Common myeloid progenitor, CD34-positive (primary cell): Measurements from ENCODE around the gene MARK1. TPM values are rescaled to one million over a fixed set of nuclear protein-coding genes. Genes with fewer than 3 reads are reported as not detected.

Source experiments
- CTCF ChIA-PET: fragments of 350-600 bp; sonication (Branson Sonifier 250); formaldehyde crosslinking; loops from one replicate; lab custom pipeline; 2021; ENCODE audit warnings: antibody characterized with exemption; lab: Charles Lee
- POLR2A ChIA-PET: fragments of 350-600 bp; sonication (Branson Sonifier 250); formaldehyde crosslinking; loops from one replicate; lab custom pipeline; 2021; ENCODE audit warnings: antibody characterized with exemption; lab: Charles Lee
- DNase-seq, 3 donors: peaks; one replicate each; pipeline versions ENCODE4 v3.0.0 to v3.0.0-alpha.2; 2013
- H3K27ac ChIP-seq, 2 experiments: 1 replicate in 1 of 2; 2 replicates in 1 of 2; pipeline ENCODE4 v1.7.0; 2013; ENCODE audit warnings: inconsistent platforms in 2 of 2, low read length in 2 of 2, mild to moderate bottlenecking in 2 of 2, low read depth in 1 of 2, moderate library complexity in 1 of 2; ENCODE audit not compliant: severe bottlenecking in 2 of 2, insufficient read depth in 1 of 2, poor library complexity in 1 of 2
- H3K27me3 ChIP-seq, 5 experiments: replicated peaks in 2 of 5; 1 replicate in 3 of 5; 2 replicates in 2 of 5; pipeline versions ENCODE4 v1.6.1 to v1.7.0; 2013; ENCODE audit warnings: low read length in 4 of 5, mild to moderate bottlenecking in 2 of 5, moderate library complexity in 2 of 5, inconsistent platforms in 1 of 5; ENCODE audit not compliant: insufficient read depth in 5 of 5, control insufficient read depth in 4 of 5
- H3K36me3 ChIP-seq, 4 experiments: 1 replicate in 2 of 4; 2 replicates in 2 of 4; pipeline versions ENCODE4 v1.6.1 to v1.7.0; 2013; ENCODE audit warnings: low read length in 3 of 4, control low read depth in 1 of 4, mild to moderate bottlenecking in 1 of 4; ENCODE audit not compliant: control insufficient read depth in 4 of 4, insufficient read depth in 4 of 4
- H3K4me1 ChIP-seq, 4 experiments: 1 replicate in 3 of 4; 2 replicates in 1 of 4; pipeline versions ENCODE4 v1.6.1 to v1.7.1; 2013; ENCODE audit warnings: low read length in 3 of 4, mild to moderate bottlenecking in 3 of 4, control low read depth in 1 of 4, inconsistent platforms in 1 of 4, moderate library complexity in 1 of 4; ENCODE audit not compliant: control insufficient read depth in 4 of 4, insufficient read depth in 4 of 4; ENCODE audit errors: control extremely low read depth in 1 of 4
- H3K4me3 ChIP-seq, 7 experiments: 1 replicate in 4 of 7; 2 replicates in 3 of 7; pipeline versions ENCODE4 v1.5.1 to v1.7.0; 2013; ENCODE audit warnings: mild to moderate bottlenecking in 7 of 7, low read length in 6 of 7, moderate library complexity in 6 of 7, inconsistent platforms in 2 of 7, low read depth in 2 of 7, control low read depth in 1 of 7; ENCODE audit not compliant: insufficient read depth in 4 of 7, control insufficient read depth in 1 of 7; ENCODE audit errors: extremely low read depth in 1 of 7
- H3K9me3 ChIP-seq, 5 experiments: 1 replicate in 4 of 5; 2 replicates in 1 of 5; pipeline versions ENCODE4 v1.6.1 to v1.7.1; 2013; ENCODE audit warnings: low read length in 4 of 5, mild to moderate bottlenecking in 2 of 5, inconsistent platforms in 1 of 5, low read depth in 1 of 5, moderate library complexity in 1 of 5; ENCODE audit not compliant: control insufficient read depth in 4 of 5, insufficient read depth in 2 of 5; ENCODE audit errors: control extremely low read depth in 1 of 5
- WGBS: methylation state at CpG from one replicate; pipeline ENCODE4 v1.1.5; 2013; ENCODE audit not compliant: insufficient coverage; 5-methylcytosine and 5-hydroxymethylcytosine counted together
- polyA plus RNA-seq: library from polyadenylated mRNA; unstranded; fragments of 120-200 nt; gene quantifications from one replicate; pipeline ENCODE4 v1.2.1, GENCODE V29; 2013

MARK1 gene
- 0.01 TPM for polyA plus RNA-seq

GRCh38 chr1:220527908-220528678 is at the start of gene MARK1:
TSS of gene MARK1 (plus strand) at chr1:220528136. CDS start at chr1:220528823, 687 bp downstream.
- Histone ChIP-seq H3K9me3 (no peaks in the 10 kb centered on the region), H3K4me1 (peaks cover 0 to 22% (median 15%) of the 10 kb centered on the region in 4 experiments), H3K36me3 (no peaks in the 10 kb centered on the region), H3K27ac (no peak within 1 kb of the TSS), H3K4me3 (peak within 1 kb of the TSS; percentile 51 to 78 (median 67)), H3K27me3 (peaks cover 23 to 90% (median 37%) of the 10 kb centered on the region in 5 experiments)
- CTCF ChIA-PET: no interaction called here
- POLR2A ChIA-PET: no interaction called here
- under 1% methylated on average over 82 of the region's 96 CpGs for WGBS
- DNase-seq: peak in 2 of 3 donors; percentile 42 to 47

DNA sequence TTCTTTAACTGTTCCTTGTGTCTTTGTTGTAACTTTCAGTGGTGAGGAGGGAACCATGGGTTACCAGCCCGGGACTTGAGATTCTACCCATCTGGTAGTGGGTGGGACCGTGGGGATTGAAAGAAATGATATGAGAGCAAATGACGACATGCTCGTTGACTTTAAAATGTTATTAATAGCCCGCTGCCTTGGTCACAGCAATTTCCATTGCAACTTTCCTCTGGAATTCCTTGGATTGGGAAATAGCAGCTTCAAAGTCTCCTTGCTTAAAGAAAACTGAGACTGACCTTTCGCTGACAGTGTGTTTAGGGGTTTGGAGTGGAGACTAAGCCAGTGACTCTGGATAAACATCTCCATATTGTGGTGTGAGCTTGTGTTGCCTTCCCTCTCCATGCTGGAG is 44.2 kb upstream of the MARK1 start:
- ChIA-PET POLR2A (no interaction called here), CTCF (no interaction called here)
- Histone ChIP-seq H3K27me3 (peaks cover 0 to 2% (median 0%) of the 10 kb centered on the region in 5 experiments), H3K27ac (no peak overlapping the region), H3K4me1 (no peaks in the 10 kb centered on the region), H3K36me3 (no peaks in the 10 kb centered on the region), H3K9me3 (no peaks in the 10 kb centered on the region), H3K4me3 (no peak overlapping the region)
- WGBS: 97% methylated on average over 5 of the region's 6 CpGs
- DNase-seq: no peak

- Histone ChIP-seq H3K27ac (no peak overlapping the region), H3K36me3 (no peaks in the 10 kb centered on the region), H3K9me3 (no peaks in the 10 kb centered on the region), H3K27me3 (peaks cover 0 to 2% (median 0%) of the 10 kb centered on the region in 5 experiments), H3K4me3 (no peak overlapping the region), H3K4me1 (no peaks in the 10 kb centered on the region)
- DNase-seq: no peak
- ChIA-PET POLR2A (no interaction called here), CTCF (interaction anchor here (1.0 kb wide), 1 partner anchor 13 kb away, joined by 3 read pairs; no protein-coding TSS in a partner anchor)
These were observed 43.8 kb upstream of the MARK1 start for GRCh38 chr1:220484135-220484534.

- Histone ChIP-seq H3K27ac (no peak overlapping the region), H3K27me3 (peaks cover 0 to 2% (median 0%) of the 10 kb centered on the region in 5 experiments), H3K4me1 (no peaks in the 10 kb centered on the region), H3K4me3 (no peak overlapping the region), H3K36me3 (no peaks in the 10 kb centered on the region), H3K9me3 (no peaks in the 10 kb centered on the region)
- CTCF ChIA-PET: interaction anchor here (1.0 kb wide), 1 partner anchor 14 kb away, joined by 3 read pairs; no protein-coding TSS in a partner anchor
- POLR2A ChIA-PET: no interaction called here
- 73% methylated on average over 2 of the region's 3 CpGs for WGBS
- no peak for DNase-seq
These were observed 42.8 kb upstream of the MARK1 start for GRCh38 chr1:220485131-220485530.

- ChIA-PET CTCF (no interaction called here), POLR2A (no interaction called here)
- H3K36me3 ChIP-seq: no peaks in the 10 kb centered on the region
- no peak overlapping the region for H3K4me3 ChIP-seq
- no peak for DNase-seq
- no peaks in the 10 kb centered on the region for H3K4me1 ChIP-seq
- H3K27ac ChIP-seq: no peak overlapping the region
- peaks cover 0 to 2% (median 0%) of the 10 kb centered on the region in 5 experiments for H3K27me3 ChIP-seq
- 93% methylated on average over 6 of the region's 6 CpGs for WGBS
- H3K9me3 ChIP-seq: no peaks in the 10 kb centered on the region
These were observed 42.1 kb upstream of the MARK1 start for GRCh38 chr1:220485791-220486190.

DNA sequence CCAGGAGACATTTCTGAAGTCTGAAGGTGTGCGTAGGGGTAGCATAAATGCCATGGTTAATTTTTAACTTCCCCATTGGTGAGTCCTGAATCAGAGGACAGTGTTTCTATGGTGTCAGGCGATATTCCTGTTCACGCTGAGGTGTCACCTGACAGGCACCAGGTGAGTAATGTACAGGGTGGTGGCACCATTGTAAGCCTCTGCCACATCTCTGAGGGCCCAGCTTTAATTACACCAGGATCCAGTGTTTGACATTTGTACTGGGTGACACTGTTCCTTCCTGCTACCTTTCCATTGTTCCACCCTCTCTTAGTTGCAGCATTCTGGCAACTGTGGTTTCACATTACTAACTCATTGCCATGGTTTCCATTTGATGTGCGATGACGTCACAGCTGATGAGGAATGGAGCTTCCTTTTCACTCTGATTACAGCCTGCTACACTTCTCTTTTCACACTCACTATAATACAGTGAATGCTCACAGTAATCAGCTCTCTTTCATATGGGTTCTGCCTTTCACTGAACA is 40.6 kb upstream of the MARK1 start:
- Histone ChIP-seq H3K4me3 (no peak overlapping the region), H3K4me1 (no peaks in the 10 kb centered on the region), H3K27ac (no peak overlapping the region), H3K36me3 (no peaks in the 10 kb centered on the region), H3K27me3 (peaks cover 0 to 2% (median 0%) of the 10 kb centered on the region in 5 experiments), H3K9me3 (no peaks in the 10 kb centered on the region)
- 75% methylated on average over 5 of the region's 5 CpGs for WGBS
- peak; percentile 6 to 41 (median 39) for DNase-seq
- CTCF ChIA-PET: no interaction called here
- POLR2A ChIA-PET: no interaction called here

DNA sequence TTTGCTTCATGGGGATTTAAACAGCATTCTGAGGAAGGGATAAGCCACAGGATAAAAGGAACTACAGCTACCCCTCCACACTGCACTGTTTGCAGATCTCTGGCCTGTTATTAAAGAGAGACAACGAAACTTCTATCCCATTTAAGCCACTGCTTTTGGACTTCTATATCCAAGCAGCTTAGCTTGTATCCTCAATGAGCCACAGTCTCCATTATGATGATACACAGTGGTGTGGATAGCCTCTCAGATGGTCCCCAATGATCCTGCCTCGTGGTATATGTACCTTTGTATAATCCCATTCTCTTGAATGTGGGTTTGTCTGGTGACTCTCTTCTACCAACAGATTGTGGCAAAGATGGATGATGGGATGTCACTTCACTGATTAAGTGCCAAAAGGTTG is 36.0 kb upstream of the MARK1 start:
- 100% methylated on average over 1 of the region's 2 CpGs for WGBS
- Histone ChIP-seq H3K27me3 (peaks cover 0 to 5% (median 0%) of the 10 kb centered on the region in 5 experiments), H3K36me3 (no peaks in the 10 kb centered on the region), H3K4me3 (no peak overlapping the region), H3K4me1 (no peaks in the 10 kb centered on the region), H3K27ac (no peak overlapping the region), H3K9me3 (no peaks in the 10 kb centered on the region)
- CTCF ChIA-PET: no interaction called here
- POLR2A ChIA-PET: no interaction called here
- DNase-seq: no peak
